A673 (cell line): ENCODE results near the gene SEMA3A.

Source experiments
- CTCF ChIP-seq: fragments of 300-800, 200-600 bp; sonication (generic); conservative IDR thresholded peaks from 2 replicates; pipeline ENCODE4 v1.5.1; 2017; ENCODE audit warnings: low read depth, mild to moderate bottlenecking, antibody characterized with exemption, low read length, moderate library complexity, mixed read lengths
- EZH2 ChIP-seq: fragments of 200-600 bp; sonication (generic); IDR thresholded peaks from 2 replicates; pipeline ENCODE4 v1.6.1; 2017; ENCODE audit warnings: borderline replicate concordance, low read depth, mild to moderate bottlenecking, mixed read lengths, antibody characterized with exemption, low read length; ENCODE audit not compliant: poor library complexity, severe bottlenecking

GRCh38 chr7:84218681-84219080, 24.1 kb upstream of the SEMA3A start:
- no peak for TF ChIP-seq CTCF
- TF ChIP-seq EZH2 = no peak
